A673 (cell line): ENCODE data around the gene CARHSP1. TPM values are rescaled to one million over a fixed set of nuclear protein-coding genes. Genes with fewer than 3 reads are reported as not detected.

ENCODE experiments used
- BruUV-seq: library from RNA; stranded (reverse); fragments of 400-500 nt; replicated peaks from 2 replicates; lab custom pipeline; 2021; lab: Mats Ljungman, UMichigan
- CTCF ChIA-PET: fragments of 300-600 bp; sonication (Branson Sonifier 250); formaldehyde crosslinking; loops from one replicate; lab custom pipeline; 2022; ENCODE audit warnings: antibody characterized with exemption; lab: Charles Lee
- POLR2A ChIA-PET: fragments of 300-600 bp; sonication (Branson Sonifier 250); formaldehyde crosslinking; loops from one replicate; lab custom pipeline; 2022; ENCODE audit warnings: antibody characterized with exemption; ENCODE audit not compliant: low non-redundant PET; lab: Charles Lee
- DNase-seq: peaks from one replicate; pipeline ENCODE4 v3.0.0-alpha.2; 2015; ENCODE audit warnings: low spot score
- H3K27ac ChIP-seq: fragments of 200-600 bp; sonication (generic); 2 replicates; pipeline ENCODE4 v1.5.1; 2016; ENCODE audit warnings: mixed run types, low read depth, mild to moderate bottlenecking, mixed read lengths, antibody characterized with exemption, low read length; ENCODE audit not compliant: poor library complexity, severe bottlenecking
- H3K27me3 ChIP-seq: fragments of 200-600 bp; sonication (generic); replicated peaks from 2 replicates; pipeline ENCODE4 v1.6.1; 2017; ENCODE audit warnings: mixed run types, low read depth, mild to moderate bottlenecking, mixed read lengths, antibody characterized with exemption, low read length; ENCODE audit not compliant: insufficient read depth, poor library complexity
- H3K36me3 ChIP-seq: fragments of 200-600 bp; sonication (generic); 2 replicates; pipeline ENCODE4 v1.6.1; 2016; ENCODE audit warnings: mixed run types, mild to moderate bottlenecking, mixed read lengths, antibody characterized with exemption, low read length; ENCODE audit not compliant: insufficient read depth, poor library complexity, severe bottlenecking
- H3K4me1 ChIP-seq: fragments of 200-600 bp; sonication (generic); 2 replicates; pipeline ENCODE4 v1.6.1; 2017; ENCODE audit warnings: mixed run types, mild to moderate bottlenecking, mixed read lengths, antibody characterized with exemption, low read length; ENCODE audit not compliant: insufficient read depth, poor library complexity, severe bottlenecking
- H3K4me3 ChIP-seq: fragments of 200-600 bp; sonication (generic); 2 replicates; pipeline ENCODE4 v1.5.1; 2016; ENCODE audit warnings: low read depth, mixed run types, mild to moderate bottlenecking, mixed read lengths, low read length; ENCODE audit not compliant: poor library complexity, severe bottlenecking
- H3K9me3 ChIP-seq: fragments of 200-600 bp; sonication (generic); 2 replicates; pipeline ENCODE4 v1.6.1; 2016; ENCODE audit warnings: mixed run types, low read depth, mild to moderate bottlenecking, mixed read lengths, antibody characterized with exemption, low read length; ENCODE audit not compliant: poor library complexity, severe bottlenecking
- EZH2 ChIP-seq: fragments of 200-600 bp; sonication (generic); IDR thresholded peaks from 2 replicates; pipeline ENCODE4 v1.6.1; 2017; ENCODE audit warnings: borderline replicate concordance, low read depth, mild to moderate bottlenecking, mixed read lengths, antibody characterized with exemption, low read length; ENCODE audit not compliant: poor library complexity, severe bottlenecking
- intact Hi-C: fragments of 100-400 bp; cut with micrococcal nuclease; formaldehyde crosslinking; loops from one replicate; pipeline ENCODE4 v1.10.0; 2022; ENCODE audit not compliant: unreplicated experiment
- total RNA-seq: library from RNA; stranded (reverse); gene quantifications from 2 replicates; pipeline ENCODE4 v1.2.3, GENCODE V29; 2021
- TF ChIP-seq, protein P1 (sequence below): fragments of 300-800, 200-600 bp; sonication (generic); conservative IDR thresholded peaks from 2 replicates; pipeline ENCODE4 v1.5.1; 2017; ENCODE audit warnings: low read depth, mild to moderate bottlenecking, antibody characterized with exemption, low read length, moderate library complexity, mixed read lengths

Gene CARHSP1
- total RNA-seq, 1 experiment from 2014 or later: 316 TPM

DNA sequence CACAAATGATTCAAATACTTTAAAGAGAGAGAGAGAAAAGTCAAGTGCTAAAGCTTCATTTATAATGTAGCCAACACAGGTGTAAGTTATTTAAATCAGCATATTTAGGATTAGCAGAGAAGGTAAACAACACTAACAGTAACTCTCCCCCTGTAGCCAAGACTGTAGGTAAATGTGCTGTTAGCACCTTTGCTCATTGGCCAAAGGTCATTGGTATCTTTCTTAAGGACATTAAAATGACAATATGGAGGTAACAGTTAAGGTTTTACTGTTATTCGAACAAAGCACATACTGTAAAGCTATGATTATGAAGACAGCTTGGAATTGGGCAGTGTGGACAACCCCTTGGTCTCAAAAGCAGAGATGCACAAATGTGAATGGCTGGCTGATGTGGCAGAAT is 42.0 kb upstream of the CARHSP1 start:
- Histone ChIP-seq H3K36me3 (peaks cover 97% of the 10 kb centered on the region), H3K27ac (no peak overlapping the region), H3K4me3 (no peak overlapping the region), H3K27me3 (no peaks in the 10 kb centered on the region), H3K9me3 (no peaks in the 10 kb centered on the region), H3K4me1 (no peaks in the 10 kb centered on the region)
- no peak for DNase-seq
- ChIA-PET POLR2A (interaction anchor here (0.6 kb wide), 1 partner anchor 84 kb away, joined by 4 read pairs; no protein-coding TSS in a partner anchor), CTCF (interaction anchor here (1.8 kb wide), 1 partner anchor 98 kb away, joined by 3 read pairs; no protein-coding TSS in a partner anchor)
- intact Hi-C loops: no loop called here
- no TSS peak for BruUV-seq
- TF ChIP-seq, protein P1, sequence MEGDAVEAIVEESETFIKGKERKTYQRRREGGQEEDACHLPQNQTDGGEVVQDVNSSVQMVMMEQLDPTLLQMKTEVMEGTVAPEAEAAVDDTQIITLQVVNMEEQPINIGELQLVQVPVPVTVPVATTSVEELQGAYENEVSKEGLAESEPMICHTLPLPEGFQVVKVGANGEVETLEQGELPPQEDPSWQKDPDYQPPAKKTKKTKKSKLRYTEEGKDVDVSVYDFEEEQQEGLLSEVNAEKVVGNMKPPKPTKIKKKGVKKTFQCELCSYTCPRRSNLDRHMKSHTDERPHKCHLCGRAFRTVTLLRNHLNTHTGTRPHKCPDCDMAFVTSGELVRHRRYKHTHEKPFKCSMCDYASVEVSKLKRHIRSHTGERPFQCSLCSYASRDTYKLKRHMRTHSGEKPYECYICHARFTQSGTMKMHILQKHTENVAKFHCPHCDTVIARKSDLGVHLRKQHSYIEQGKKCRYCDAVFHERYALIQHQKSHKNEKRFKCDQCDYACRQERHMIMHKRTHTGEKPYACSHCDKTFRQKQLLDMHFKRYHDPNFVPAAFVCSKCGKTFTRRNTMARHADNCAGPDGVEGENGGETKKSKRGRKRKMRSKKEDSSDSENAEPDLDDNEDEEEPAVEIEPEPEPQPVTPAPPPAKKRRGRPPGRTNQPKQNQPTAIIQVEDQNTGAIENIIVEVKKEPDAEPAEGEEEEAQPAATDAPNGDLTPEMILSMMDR: no peak
- TF ChIP-seq EZH2: no peak

- no peak overlapping the region for H3K4me3 ChIP-seq
- intact Hi-C loops: loop anchor here (10.0 kb wide), 1 partner anchor 206 kb away; no protein-coding TSS in a partner anchor
- TF ChIP-seq, protein P1: no peak
- no peak for TF ChIP-seq EZH2
- BruUV-seq: no TSS peak
- ChIA-PET POLR2A (no interaction called here), CTCF (interaction anchor here (0.5 kb wide), 1 partner anchor 49 kb away, joined by 3 read pairs; no protein-coding TSS in a partner anchor)
- DNase-seq: no peak
- no peaks in the 10 kb centered on the region for H3K27me3 ChIP-seq
- H3K4me1 ChIP-seq: no peaks in the 10 kb centered on the region
- no peaks in the 10 kb centered on the region for H3K9me3 ChIP-seq
- H3K36me3 ChIP-seq: peaks cover 95% of the 10 kb centered on the region
- no peak overlapping the region for H3K27ac ChIP-seq
These were observed 40.1 kb upstream of the CARHSP1 start for GRCh38 chr16:8908810-8909468.

DNA sequence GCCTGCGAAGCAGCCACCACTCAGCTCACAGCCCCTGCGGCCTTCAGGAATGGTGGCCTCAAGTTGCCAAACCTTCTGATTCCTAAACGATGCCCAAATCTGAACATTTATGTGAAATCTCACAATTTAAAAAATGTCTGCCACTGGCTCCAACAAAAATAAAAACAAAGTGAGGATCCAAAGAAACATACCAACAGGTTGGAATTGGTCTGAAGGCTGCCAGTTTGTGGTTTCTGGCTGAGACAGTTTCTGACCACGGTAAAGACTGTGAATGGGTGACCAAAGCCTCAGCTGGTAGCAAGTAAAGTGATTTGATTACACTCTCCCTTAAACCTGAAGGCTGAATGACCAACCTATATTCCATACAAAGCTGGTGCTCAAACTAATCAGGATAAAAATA is 38.3 kb upstream of the CARHSP1 start:
- no peaks in the 10 kb centered on the region for H3K4me1 ChIP-seq
- ChIA-PET CTCF (no interaction called here), POLR2A (no interaction called here)
- H3K36me3 ChIP-seq: peaks cover 95% of the 10 kb centered on the region
- no peaks in the 10 kb centered on the region for H3K27me3 ChIP-seq
- no peak for DNase-seq
- intact Hi-C loops: loop anchor here (10.0 kb wide), 1 partner anchor 208 kb away; no protein-coding TSS in a partner anchor
- TF ChIP-seq EZH2: no peak
- TF ChIP-seq, protein P1: no peak
- no peak overlapping the region for H3K27ac ChIP-seq
- H3K4me3 ChIP-seq: no peak overlapping the region
- no TSS peak for BruUV-seq
- H3K9me3 ChIP-seq: no peaks in the 10 kb centered on the region
